ENCODE data around the gene PTPRA. TPM values are rescaled to one million over a fixed set of nuclear protein-coding genes. Genes with fewer than 3 reads are reported as not detected.

PTPRA gene
- total RNA-seq, 6 experiments from 2014 or later, result 15.7 to 22.1 (median 18.6) TPM

- no peak for DNase-seq
- TF ChIP-seq POLR2A (IDR thresholded peaks at IDR 0.05) (no peak), CTCF (IDR thresholded peaks at IDR 0.05) (no peak)
- intact Hi-C loops (cut with DNase I), result no loop called here
- no peak for ATAC-seq
- Histone ChIP-seq H3K4me1 (peaks cover 0 to 5% (median 2%) of the 10 kb centered on the region in 4 donors), H3K9me3 (no peaks in the 10 kb centered on the region), H3K27me3 (no peaks in the 10 kb centered on the region), H3K36me3 (no peaks in the 10 kb centered on the region), H3K4me3 (no peak overlapping the region), H3K27ac (no peak overlapping the region)
Measured at GRCh38 chr20:2942439-2942838, 69.2 kb downstream of the PTPRA start.

- Histone ChIP-seq H3K27me3 (no peaks in the 10 kb centered on the region), H3K36me3 (no peaks in the 10 kb centered on the region), H3K9me3 (no peaks in the 10 kb centered on the region), H3K27ac (peak overlapping the region; percentile 17 to 80 (median 54)), H3K4me1 (peaks cover 0 to 12% (median 6%) of the 10 kb centered on the region in 4 donors), H3K4me3 (no peak overlapping the region)
- WGBS (ENCODE audit: insufficient coverage, low coverage, low lambda C conversion rate, missing lambda C conversion rate), result 19% methylated on average over 5 of the region's 5 CpGs
- TF ChIP-seq POLR2A (IDR thresholded peaks at IDR 0.05), result no peak
- TF ChIP-seq CTCF (IDR thresholded peaks at IDR 0.05), result no peak
- peak; percentile 99 for ATAC-seq
- peak in 1 of 3 donors; percentile 71 for DNase-seq
- intact Hi-C loops (cut with DNase I), result no loop called here
Measured at GRCh38 chr20:2946988-2947961, 74.0 kb downstream of the PTPRA start.

- Histone ChIP-seq H3K36me3 (no peaks in the 10 kb centered on the region), H3K27ac (no peak overlapping the region), H3K4me1 (peaks cover 0 to 12% (median 6%) of the 10 kb centered on the region in 4 donors), H3K4me3 (no peak overlapping the region), H3K27me3 (no peaks in the 10 kb centered on the region), H3K9me3 (no peaks in the 10 kb centered on the region)
- intact Hi-C loops (cut with DNase I), result no loop called here
- DNase-seq, result no peak
- no peak for ATAC-seq
- TF ChIP-seq CTCF (IDR thresholded peaks at IDR 0.05), result no peak
- no peak for TF ChIP-seq POLR2A (IDR thresholded peaks at IDR 0.05)
- WGBS (ENCODE audit: insufficient coverage, low coverage, low lambda C conversion rate, missing lambda C conversion rate), result 100% methylated on average over 1 of the region's 1 CpG
Measured at GRCh38 chr20:2948968-2949367, 75.7 kb downstream of the PTPRA start.

GRCh38 chr20:2952766-2953165, 79.5 kb downstream of the PTPRA start:
- no peaks in the 10 kb centered on the region for H3K36me3 ChIP-seq
- intact Hi-C loops (cut with DNase I), result no loop called here
- peaks cover 0 to 5% (median 2%) of the 10 kb centered on the region in 4 donors for H3K4me1 ChIP-seq
- no peak overlapping the region for H3K4me3 ChIP-seq
- DNase-seq, result no peak
- no peaks in the 10 kb centered on the region for H3K27me3 ChIP-seq
- H3K27ac ChIP-seq, result no peak overlapping the region
- ATAC-seq, result no peak
- H3K9me3 ChIP-seq, result no peaks in the 10 kb centered on the region
- no peak for TF ChIP-seq POLR2A (IDR thresholded peaks at IDR 0.05)
- no peak for TF ChIP-seq CTCF (IDR thresholded peaks at IDR 0.05)
- 78% methylated on average over 1 of the region's 1 CpG for WGBS (ENCODE audit: insufficient coverage, low coverage, low lambda C conversion rate, missing lambda C conversion rate)

All from right lobe of liver (tissue), 6 donors.